ENCODE measurements around the gene MYO19. TPM values are rescaled to one million over a fixed set of nuclear protein-coding genes. Genes with fewer than 3 reads are reported as not detected.
"Not testable (repeated sequence)": the region's sequence is repeated elsewhere in the genome, so short reads cannot be mapped to it uniquely, and the experiment has no call there.

MYO19 gene
- total RNA-seq, 1 donor from 2014 or later = 46.2 TPM

DNA sequence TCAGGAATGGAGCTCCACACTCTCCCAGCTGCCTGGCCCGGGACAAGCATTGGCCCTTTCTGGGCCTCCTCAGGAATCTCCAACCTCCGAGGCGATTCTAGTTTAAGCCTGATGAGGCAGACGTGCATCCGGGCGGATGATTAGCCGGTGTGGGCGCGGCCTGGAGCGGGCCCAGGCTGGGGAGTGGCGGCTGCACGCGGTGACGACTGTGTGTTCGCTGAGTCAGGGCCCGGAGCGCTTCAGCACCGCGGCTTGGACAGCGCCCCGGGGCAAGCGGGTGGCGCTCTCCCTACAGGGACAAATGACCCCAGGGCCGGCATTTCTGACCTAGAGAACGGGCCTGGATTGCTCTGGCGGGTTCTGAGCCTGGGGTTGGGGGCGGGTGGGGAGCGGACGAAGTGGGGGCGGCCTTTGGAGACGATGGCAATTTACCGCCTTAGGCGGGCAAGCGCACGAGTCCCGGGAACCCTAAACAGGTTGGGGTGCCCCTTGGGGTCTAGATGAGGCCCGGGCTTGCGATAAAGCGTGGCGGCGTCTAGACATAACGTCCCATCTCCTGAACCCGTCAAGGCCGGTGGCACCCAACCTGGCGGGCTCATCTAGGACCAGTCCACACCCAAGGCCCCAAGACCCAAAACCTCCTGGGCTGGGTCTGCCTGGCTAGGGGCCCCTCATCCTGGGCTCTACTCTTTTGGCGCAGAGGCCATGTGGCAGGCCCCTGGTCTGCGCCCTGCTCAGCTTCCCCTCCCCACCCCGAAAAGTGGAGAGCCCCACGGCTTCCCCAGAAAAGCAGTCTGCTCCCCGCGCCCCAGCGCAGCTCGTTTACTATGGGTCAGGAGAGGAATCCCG lies 70.5 kb downstream of the MYO19 start:
- DNase-seq (ENCODE audit: low spot score) = peak; percentile 66

DNA sequence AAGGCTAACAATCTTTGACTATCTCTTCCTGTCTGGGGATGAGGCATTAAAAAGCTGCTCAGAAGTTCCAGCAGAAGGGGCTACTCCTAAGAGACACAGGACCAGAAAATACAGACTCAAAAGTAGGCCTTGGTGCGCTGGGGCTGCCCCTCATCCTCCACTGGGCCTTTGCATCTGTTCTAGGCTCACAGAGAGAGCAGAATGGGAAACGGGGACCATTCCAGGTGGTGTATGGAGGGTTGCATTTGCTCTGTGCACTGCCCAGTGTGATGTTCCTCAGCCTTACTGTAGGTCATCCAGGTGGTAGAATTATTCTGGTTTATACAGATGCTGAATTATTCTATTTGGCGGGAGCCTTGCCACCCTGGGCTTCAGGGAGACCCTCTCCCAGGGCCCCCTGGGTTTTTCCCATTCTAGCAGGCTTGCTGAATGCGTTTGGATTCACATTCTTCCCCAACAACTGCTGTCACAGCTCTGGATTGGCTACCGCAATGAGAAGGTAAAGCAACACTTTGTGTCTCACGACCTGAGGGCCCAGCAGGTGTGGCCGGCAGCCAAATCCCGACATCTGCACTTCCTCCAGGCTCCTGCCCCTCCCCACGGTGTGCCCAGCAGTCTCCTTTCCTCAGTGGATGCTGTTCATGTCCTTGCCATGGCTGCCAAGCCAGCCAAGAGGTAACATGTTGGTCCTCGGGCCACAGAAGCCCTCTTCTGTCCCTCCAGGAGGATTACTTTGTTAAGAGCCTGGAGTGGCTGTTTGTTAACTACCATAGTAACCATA lies 73.1 kb downstream of the MYO19 start:
- no peak for DNase-seq (ENCODE audit: low spot score)

DNA sequence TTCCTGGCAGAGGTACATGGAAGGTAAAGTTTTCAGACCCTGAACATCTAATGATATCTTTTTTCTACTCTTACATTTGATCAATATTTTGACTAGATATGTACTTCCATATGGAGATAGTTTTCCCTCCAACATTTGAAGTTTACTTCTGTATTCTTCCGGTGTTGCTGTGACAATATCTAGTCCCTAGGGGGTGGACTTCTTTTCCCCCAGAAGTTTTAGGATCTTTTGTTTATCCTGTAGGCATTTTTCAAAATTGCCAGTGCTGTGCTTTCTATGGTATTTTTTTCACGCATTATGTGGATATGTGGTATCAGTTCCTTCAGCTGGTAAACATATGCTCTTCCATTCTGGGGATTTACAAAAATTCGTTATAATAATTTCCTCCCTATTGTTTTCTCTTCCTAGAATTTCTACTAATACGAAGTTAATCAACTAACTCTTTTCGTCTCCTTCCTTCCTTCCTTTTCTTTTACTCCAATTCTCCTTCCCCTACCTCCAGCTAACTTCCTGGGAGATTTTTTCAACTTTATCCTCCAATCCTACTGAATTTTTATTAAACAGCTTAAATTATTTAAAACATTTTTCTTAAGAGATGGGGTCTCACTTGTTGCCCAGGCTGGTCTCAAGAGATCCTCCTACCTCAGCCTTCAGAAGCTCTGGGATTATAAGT lies 74.3 kb downstream of the MYO19 start:
- no peak for DNase-seq (ENCODE audit: low spot score)

DNA sequence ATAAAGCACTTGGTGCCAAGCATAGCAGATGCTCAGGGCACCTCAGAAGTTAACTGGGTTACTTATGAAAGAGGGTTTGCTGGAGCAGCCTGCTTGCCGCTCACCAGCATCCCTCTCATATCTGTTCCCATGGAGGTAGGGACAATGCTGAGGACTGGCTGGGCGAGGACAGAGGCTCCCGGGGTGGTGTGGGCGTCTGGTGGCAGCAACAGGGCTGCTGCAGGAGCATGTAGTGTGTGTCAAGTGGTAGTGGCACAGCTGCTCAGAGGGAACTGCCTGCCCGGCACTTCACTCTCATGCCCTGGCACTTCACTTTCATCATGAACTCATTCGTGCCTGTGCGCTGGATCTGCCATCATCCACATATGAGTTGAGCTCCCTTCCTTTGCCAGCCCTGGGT lies 75.1 kb downstream of the MYO19 start:
- DNase-seq (ENCODE audit: low spot score) = no peak

DNA sequence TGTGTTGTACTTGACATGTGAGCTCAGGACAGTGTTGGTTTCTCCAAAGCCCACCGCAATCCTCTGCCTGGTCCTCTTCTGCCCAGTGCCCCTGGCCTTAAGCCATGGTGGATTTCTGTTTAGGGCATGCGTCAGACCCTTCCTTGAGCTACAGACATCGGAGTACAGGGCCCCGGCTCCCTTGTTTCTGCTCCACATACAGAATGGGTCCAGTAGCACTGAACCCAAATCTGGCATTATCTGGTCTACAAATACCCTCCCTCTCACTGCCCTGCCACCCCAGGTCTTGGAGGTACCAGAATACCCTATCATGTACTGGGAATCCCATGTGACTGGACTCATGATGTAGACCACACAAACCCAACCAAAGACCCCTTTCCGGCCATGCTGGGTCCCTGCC lies 75.6 kb downstream of the MYO19 start:
- DNase-seq (ENCODE audit: low spot score) = no peak

DNA sequence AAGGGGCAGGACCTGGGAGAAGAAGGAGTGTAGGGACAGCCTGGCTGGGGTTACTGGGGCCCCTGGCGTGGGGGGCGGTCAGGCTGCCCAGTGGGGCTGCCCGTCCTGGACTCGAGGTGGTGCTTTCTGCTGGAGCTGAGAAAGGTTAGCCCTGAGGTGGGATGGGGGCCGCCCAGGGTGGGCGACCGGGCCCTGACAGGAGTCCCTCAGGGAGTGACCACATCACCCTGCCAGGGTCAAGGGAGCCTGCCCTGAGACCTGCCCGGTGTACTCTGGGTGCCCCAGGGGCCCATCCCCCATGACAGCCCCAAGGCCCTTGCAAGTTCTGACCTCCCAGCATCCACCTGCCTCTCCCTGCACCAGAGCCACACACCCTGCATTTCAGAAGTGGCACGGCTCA lies 77.0 kb downstream of the MYO19 start:
- DNase-seq (ENCODE audit: low spot score) = not testable (repeated sequence)

DNA sequence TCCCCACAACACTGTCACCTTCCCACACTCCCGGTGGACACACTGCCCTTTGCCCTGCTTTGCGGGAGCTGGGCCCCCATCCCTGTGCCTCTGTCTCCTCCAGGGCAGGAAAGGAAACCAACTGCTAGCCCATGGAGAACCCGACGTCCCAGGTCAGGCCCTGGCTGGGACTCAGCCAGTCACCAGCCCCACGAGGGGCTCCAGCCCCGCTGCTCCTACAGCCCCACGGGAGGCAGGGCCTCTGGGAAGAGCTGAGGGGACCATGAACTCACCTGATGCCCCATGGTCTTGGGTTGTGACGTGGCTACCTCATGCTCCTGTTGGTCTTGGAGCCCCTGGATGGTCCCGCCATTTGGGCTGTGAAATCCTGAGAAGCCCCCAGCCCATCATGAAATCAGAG lies 81.8 kb downstream of the MYO19 start:
- not testable (repeated sequence) for DNase-seq (ENCODE audit: low spot score)

DNA sequence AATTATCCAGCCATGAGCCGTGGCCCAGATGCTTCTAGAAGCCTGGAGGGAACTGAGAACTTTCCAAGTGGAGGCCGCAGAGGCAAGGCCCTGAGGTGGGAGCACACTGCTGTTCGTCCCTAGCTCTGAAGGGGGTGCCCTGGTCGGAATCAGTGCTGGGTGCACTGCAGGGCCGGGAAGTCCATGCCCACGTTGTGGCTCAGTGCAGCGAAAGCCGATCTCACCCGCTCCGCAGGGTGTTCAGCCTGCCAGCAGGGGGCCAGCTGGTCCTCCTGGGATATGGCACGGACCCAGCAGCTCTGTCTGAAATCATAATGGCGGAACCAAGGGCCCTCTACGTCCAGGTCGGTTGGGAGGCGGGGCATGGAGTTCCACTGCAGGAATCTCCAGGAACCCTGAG lies 84.7 kb downstream of the MYO19 start:
- not testable (repeated sequence) for DNase-seq (ENCODE audit: low spot score)

Other genes starting within 250 kb of the MYO19 start
- gene TBC1D3G, start 211.0 kb downstream of the MYO19 start, total RNA-seq = not detected
- gene TBC1D3H, start 146.4 kb downstream of the MYO19 start, total RNA-seq = not detected
- 26.8 TPM for gene ZNHIT3, start 48.2 kb downstream of the MYO19 start, total RNA-seq
- gene PIGW, start 119 bp upstream of the MYO19 start, total RNA-seq = 2.7 TPM
- 65.9 TPM for gene GGNBP2, start 10.1 kb upstream of the MYO19 start, total RNA-seq
- gene DHRS11, start 57.0 kb upstream of the MYO19 start, total RNA-seq = 16.9 TPM
- 8.3 TPM for gene MRM1, start 66.7 kb upstream of the MYO19 start, total RNA-seq